K562 (cell line): ENCODE data around the gene DNAJB14. TPM values are rescaled to one million over a fixed set of nuclear protein-coding genes. Genes with fewer than 3 reads are reported as not detected.

Experiments used
- AFF1 ChIP-seq, 2 experiments: fragments of 450-650 bp; IDR thresholded peaks; 2 replicates each; pipeline ENCODE4 v1.6.1; 2018; ENCODE audit warnings: mild to moderate bottlenecking in 2 of 2, low read depth in 1 of 2; ENCODE audit not compliant: partially characterized antibody in 2 of 2
- ATF1 ChIP-seq, 2 experiments: fragments of 450-650 bp in 1 of 2; IDR thresholded peaks; 2 replicates each; pipeline ENCODE4 v1.6.1; 2016; ENCODE audit warnings: missing compliant biosample characterization in 1 of 2, missing genetic modification characterization in 1 of 2
- BRD4 ChIP-seq: fragments of 200-600 bp; sonication (generic); IDR thresholded peaks from 2 replicates; pipeline ENCODE4 v1.6.1; 2017; ENCODE audit warnings: inconsistent platforms
- ETS1 ChIP-seq: conservative IDR thresholded peaks from 2 replicates; pipeline ENCODE4 v1.6.1; 2011; ENCODE audit warnings: low read depth, mild to moderate bottlenecking, low read length; ENCODE audit not compliant: control insufficient read depth
- MYNN ChIP-seq, 2 experiments: sonication (generic); formaldehyde crosslinking in 1 of 2; IDR thresholded peaks; 2 replicates each; pipeline versions ENCODE4 v1.5.0 to v1.6.1; 2016 to 2020; ENCODE audit warnings: antibody characterized with exemption in 1 of 2, missing genetic modification reagents in 1 of 2
- RBFOX2 ChIP-seq: fragments of 200-400 bp; formaldehyde crosslinking; IDR thresholded peaks from 2 replicates; pipeline ENCODE4 v1.6.1; 2017; ENCODE audit warnings: low read depth, mild to moderate bottlenecking, low read length, moderate library complexity
- VEZF1 ChIP-seq: fragments of 200-800 bp; sonication (Bioruptor generic); IDR thresholded peaks from 2 replicates; pipeline ENCODE4 v1.6.1; 2017; ENCODE audit warnings: missing genetic modification characterization, missing compliant biosample characterization
- ZBTB7A ChIP-seq: IDR thresholded peaks from 2 replicates; pipeline ENCODE4 v1.6.1; 2011; ENCODE audit warnings: low read depth, mild to moderate bottlenecking, low read length, moderate library complexity, borderline replicate concordance; ENCODE audit not compliant: control insufficient read depth
- ZNF347 ChIP-seq: fragments of 450-650 bp; formaldehyde crosslinking; IDR thresholded peaks from 2 replicates; pipeline ENCODE4 v1.4.0; 2020; ENCODE audit warnings: low read depth, mild to moderate bottlenecking, moderate library complexity
- ZNF592 ChIP-seq: fragments of 450-650 bp; IDR thresholded peaks from 2 replicates; pipeline ENCODE4 v1.6.1; 2017; ENCODE audit warnings: antibody characterized with exemption, mild to moderate bottlenecking
- ZNF639 ChIP-seq, 2 experiments: fragments of 200-800 bp in 1 of 2; sonication (Bioruptor generic) in 1 of 2; sonication (generic) in 1 of 2; formaldehyde crosslinking in 1 of 2; IDR thresholded peaks in 1 of 2; conservative IDR thresholded peaks in 1 of 2; 2 replicates each; pipeline versions ENCODE4 v1.5.0 to v1.6.1; 2016 to 2020; ENCODE audit warnings: missing compliant biosample characterization in 1 of 2, missing genetic modification characterization in 1 of 2, missing genetic modification reagents in 1 of 2
- polyA plus RNA-seq, 8 experiments: library from polyadenylated mRNA; depleted of rRNA in 4 of 8; stranded (reverse) in 5 of 8; unstranded in 3 of 8; fragments of >200 nt; fragmentation: Nextera tagmentation in 2 of 8; fragmentation: Illumina TruSeq in 1 of 8; extraction: Ambion mirVana in 2 of 8; extraction: Trizol in 1 of 8; gene quantifications; 2 replicates each; pipeline versions ENCODE4 v1.2.1 to v1.2.3, GENCODE V29; 2011 to 2014; ENCODE audit warnings: inconsistent platforms in 1 of 8, missing spikeins in 1 of 8
- total RNA-seq, 7 experiments: library from RNA; depleted of rRNA in 6 of 7; stranded (reverse); fragments of >200 nt in 6 of 7; fragmentation: Illumina TruSeq in 2 of 7; extraction: Trizol in 2 of 7; gene quantifications; 2 replicates each; pipeline versions ENCODE4 v1.2.1 to v1.2.3, GENCODE V29; 2011 to 2021; ENCODE audit warnings: low replicate concordance in 1 of 7

Gene DNAJB14
- total and polyA plus RNA-seq, 9 of the 15 experiments (the other 6 are each of a cell fraction or from before 2014, with no cell fraction given), result 5.5 to 28.0 (median 12.7) TPM

GRCh38 chr4:99894161-99894997 lies 52.0 kb downstream of the DNAJB14 start, which contains the start of gene LAMTOR3 (continued):
- TF ChIP-seq ZNF639 (CRISPR knock-in tag; conservative IDR thresholded peaks at IDR 0.05 in 1 of 2, IDR thresholded peaks at IDR 0.05 in 1 of 2) (peak in 1 of 2 experiments; percentile 63; a peak in 1 of 4 replicates), ETS1 (peak; percentile 72; the same call in 1 of the 2 replicates), ZBTB7A (peak; percentile 49; the same call in 1 of the 2 replicates), VEZF1 (peak; percentile 98), RBFOX2 (peak; percentile 70), AFF1 (IDR thresholded peaks at IDR 0.05; ENCODE audit: low read depth in 1 of 2, partially characterized antibody in 2 of 2) (peak in 1 of 2 experiments; percentile 41), ATF1 (CRISPR knock-in tag; IDR thresholded peaks at IDR 0.05) (no peak), ATF1 (tag; IDR thresholded peaks at IDR 0.05) (peak; percentile 63), MYNN (IDR thresholded peaks at IDR 0.05) (0 out of 2 replicates have a peak, but pooled peaks have one; percentile 21), MYNN (CRISPR knock-in tag; IDR thresholded peaks at IDR 0.05) (no peak), BRD4 (no peak), ZNF592 (0 out of 2 replicates have a peak, but pooled peaks have one; percentile 29), ZNF347 (CRISPR knock-in tag) (no peak)
